GM15510 (cell line): ENCODE data around the gene USP22.

Experiments
- POLR2A ChIP-seq: IDR thresholded peaks from 3 replicates; pipeline ENCODE4 v1.6.1; 2011; ENCODE audit warnings: borderline replicate concordance; ENCODE audit not compliant: insufficient read length; ENCODE audit errors: extremely low read depth

USP22 gene

DNA sequence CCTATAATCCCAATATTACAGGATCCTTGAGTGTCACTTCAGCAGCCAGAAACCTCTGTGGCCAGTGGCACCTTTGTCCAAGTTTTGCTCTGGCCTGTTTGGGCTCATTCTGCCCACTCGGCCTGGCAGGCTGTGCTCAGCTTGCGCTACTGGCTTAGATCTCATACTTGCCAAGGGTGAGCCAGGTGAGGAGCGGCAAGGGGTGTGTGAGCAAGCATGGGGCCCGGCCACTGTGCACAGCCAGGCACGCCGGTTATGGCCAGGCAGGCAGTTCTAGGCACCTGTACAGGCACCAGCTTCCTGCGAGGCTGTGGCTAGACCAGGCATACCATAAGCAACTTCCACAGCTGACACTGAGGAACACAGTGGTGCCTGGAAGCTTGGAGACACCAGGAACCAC is 16.9 kb upstream of the USP22 start:
- TF ChIP-seq POLR2A, result no peak

DNA sequence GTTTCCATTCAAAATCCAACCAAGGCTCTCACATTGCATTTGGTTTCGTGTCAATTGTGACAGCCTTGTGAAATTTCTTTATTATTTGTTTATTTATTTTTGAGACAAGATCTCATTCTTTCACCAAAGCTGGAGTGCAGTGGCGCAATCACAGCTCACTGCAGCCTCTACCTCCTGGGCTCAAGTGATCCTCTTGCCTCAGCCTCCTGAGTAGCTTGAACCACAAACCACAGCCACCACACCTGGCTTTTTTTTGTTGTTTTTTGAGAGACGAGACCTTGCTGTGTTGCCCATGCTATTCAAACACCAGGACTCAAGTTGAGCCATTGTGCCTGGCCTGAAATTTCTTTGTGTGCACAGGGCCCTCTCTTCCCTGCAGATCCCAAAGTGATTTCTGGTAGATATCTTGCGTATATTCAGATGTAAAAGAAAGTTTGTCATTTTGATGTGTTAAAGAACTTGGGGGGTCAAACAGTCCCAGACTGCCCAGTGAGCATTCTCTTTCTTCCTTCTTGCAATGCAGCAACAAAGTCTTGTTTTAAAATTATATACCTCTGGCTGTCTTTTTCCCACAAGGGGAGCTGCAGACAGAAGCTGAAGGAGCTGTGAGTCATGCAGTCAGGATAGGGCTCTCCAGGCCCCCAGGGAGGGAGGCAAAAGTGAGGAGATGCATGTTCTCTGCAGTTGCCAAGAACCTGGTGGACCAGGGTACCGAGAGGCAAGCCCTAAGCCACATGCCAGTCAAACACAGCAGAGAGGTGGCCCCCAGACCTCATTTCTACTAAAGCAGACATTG is 15.5 kb upstream of the USP22 start:
- no peak for TF ChIP-seq POLR2A

DNA sequence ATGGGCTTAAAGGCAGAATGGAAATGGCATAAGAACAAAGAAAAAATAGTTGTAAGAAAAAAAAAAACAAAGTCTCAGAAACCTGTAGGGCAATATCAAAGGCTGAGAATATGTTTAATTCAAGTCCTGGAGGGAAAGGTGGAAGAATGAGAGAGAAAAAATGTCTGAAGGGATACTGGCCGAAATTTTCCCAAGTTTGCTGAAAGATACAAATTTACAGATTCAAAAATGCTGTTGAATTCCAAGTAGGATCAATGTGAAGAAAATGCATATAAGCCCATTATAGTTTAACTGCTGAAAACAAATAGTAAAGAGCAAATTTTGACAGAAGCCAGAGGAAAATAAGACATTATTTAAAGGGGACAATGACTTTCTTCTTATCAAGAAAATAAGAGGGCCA is 6.6 kb upstream of the USP22 start:
- no peak for TF ChIP-seq POLR2A

DNA sequence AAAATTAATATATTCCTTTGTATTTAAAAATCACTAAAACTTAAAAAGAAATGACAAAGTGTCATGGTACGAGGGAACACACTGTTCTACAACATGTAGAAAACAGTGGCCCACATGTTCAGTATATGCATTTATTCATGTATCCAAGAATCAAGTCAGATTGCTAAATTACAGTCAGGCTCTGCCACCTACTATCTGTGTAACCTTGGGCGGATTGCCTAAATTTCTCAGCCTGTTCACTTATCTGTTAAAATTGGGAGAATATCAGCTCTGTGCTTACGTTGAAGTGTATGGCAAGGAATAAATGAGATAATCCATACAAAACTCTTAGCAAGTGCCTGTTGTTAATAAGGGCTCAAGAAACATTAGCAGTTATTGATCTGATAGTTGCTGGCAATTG is 3.4 kb upstream of the USP22 start:
- TF ChIP-seq POLR2A, result no peak

DNA sequence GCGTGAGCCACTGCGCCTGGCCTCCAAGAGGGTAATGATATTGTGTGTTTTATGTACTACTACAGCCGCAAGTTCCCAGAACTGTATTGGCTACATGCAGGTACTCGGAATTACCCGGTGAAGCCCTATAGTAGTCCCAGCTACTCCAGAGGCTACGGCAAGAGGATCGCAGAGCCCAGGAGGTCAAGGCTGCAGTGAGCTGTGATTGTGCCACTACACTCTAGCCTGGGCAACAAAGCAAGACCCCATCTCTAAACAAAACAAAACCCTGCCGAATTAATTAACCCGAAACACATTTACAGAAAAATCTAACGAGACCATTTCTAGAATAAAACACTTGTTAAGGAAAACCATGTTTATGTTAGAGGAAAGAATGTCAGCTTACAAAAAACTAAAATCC is 2.2 kb upstream of the USP22 start:
- no peak for TF ChIP-seq POLR2A

DNA sequence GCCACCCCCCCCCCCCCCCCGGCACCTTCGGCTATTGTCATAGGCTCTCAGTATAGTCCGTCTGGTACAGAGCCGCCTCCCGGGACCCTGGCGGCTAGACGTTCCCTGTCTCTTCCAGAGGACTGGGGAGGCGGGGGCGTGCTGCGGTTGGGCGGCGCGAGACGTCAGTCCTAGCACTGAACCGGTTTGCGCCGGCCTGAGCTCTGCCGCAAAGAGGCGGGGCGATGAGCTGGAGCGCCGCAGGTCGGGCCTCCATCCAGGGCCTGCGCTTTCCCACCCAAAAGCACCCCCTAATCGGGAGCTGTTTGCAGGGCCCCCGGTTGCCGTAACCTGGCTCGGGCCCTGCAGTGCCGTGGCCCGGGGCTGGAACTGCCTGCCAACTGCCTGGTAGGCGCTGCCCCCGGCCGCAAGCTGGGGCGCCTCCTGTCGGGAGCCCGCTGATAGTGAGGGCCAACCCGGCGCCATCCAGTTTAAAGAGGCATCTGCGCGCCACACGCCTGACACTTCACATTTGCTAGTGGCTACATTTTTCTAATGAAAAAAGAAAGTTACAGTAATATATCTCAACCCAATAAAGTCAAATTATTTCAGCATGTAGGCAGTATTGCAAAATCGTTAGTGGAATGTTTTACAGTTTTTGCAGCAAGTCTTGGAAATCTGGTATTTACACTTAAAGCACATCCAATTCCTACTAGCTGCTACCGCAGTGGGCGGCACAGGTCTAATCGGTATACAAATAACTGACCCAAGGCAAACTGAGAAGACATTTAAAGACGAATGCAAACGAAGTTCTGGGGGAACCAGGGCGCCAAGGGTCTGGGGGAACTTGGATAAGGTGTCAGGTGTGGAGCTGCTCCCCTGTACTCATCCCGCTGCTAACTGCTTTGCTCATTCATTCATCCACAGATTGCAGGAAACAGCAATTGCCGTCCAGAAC is 753 bp upstream of the USP22 start:
- peak; percentile 89 for TF ChIP-seq POLR2A

DNA sequence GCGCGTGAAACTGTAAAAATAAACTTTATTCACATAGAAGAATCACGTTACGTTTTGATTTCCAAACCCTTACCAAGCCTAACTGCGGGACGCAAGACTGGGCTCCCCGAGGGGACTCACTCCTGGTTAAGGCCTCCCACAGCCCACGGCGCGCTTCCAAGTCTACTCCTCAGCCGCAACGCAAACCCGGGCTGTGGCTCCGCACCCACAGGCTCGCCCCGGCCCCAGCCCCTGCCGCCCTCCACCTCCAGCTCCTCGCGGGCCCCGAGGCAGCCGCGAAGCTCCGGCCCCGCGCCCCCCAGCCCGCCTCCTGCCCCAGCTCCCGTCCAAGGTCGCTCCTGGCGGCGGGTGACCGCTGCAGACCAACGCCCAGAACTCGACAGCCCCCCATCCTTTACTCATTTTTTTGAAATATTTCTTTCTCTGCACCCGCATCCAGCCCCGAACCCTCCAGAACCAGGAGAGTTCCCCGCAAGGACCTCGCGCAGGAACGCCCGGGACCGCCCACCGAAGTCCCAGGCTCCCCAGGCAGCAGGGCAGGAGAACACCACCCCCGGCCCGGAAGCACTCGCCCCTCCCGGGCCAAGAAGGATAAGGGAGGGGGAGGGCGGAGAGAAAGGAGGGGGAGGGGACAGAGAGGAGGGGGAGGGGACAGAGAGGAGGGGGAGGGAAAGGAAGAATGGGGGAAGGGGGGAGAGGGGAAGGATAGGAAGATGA is 912 bp downstream of the USP22 start:
- TF ChIP-seq POLR2A, result no peak

DNA sequence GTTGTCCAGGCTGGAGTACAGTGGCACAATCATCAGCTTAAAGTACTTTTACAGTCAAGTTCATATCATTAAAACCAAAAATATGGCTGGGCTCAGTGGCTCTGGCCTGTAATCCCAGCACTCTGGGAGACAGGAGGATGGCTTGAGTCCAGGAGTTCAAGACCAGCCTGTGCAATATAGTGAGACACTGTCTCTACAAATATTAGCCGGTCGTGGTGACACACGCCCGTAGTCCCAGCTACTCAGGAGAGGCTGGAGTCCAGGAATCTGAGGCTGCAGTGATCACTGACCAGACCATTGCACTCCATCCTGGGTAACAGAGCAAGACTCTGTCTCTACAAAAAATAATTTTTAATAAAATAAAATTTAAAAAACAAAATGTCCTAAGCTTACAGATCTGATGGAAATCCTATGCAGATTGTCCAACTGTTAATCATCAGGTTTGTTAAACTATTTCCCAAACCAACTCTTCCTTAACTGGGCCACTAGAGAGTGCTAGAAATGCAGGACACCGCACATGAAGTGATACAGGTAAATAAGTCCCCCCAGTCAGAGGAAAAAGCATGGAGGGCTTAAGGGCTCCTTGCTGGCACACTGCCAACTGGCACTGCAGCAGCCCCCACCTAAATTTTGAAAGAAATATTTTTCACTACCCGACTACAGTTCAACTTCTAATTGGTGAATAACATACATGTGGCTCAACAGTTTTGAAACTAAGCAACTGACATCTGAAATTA is 2.8 kb downstream of the USP22 start:
- no peak for TF ChIP-seq POLR2A

DNA sequence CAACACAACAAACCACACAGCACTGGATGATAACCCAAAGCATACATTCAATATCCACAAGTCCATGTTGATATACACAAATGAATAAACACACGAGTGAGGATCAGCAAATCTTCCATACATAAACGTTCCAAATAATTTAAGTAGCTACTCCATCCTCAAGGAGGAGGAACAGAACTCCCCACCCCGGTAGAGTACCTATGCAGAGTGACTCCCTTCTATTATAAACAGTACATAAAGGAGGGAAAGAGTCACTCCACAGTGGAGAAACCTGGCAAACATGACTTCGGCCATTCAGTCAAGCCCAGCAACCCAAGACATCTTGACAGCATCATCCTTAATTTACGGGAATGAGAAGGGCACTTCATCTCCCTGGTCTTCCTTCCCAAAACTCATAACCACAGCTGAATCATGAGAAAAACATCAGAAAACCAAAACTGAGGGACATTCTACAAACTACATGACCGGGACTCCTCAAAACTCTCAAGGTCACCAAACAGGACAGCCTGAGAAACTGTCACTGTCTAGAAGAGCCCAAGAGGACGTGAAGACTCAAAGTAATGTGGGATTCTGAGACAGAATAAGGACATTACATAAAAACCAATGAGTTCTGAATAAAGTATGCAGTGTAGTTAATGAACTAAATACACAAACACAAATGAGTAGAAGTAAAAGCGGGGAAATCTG is 5.6 kb downstream of the USP22 start:
- no peak for TF ChIP-seq POLR2A

DNA sequence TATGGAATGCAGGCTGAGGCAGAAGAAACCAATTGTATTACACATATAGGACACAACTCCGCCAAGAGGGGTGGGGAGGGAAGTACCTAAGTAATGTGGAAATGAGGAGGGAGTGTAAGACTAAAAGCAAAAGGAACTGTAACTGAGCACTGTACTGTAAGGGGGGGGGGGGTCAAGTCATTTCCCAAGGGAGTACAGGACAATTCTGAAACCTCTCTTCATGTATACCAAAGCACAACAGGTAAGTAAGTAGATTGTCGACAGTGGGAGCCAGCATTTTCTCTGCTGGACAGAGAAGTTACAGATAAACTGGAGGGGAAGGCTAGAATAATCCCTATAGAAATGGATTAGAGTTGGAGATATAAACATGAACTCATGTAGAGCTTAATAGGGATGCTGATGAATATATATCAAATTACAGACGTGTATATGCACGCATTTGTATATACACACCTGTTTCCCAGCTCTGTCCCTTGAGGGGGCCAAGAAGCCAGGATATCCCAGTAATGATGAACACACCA is 6.4 kb downstream of the USP22 start:
- no peak for TF ChIP-seq POLR2A

DNA sequence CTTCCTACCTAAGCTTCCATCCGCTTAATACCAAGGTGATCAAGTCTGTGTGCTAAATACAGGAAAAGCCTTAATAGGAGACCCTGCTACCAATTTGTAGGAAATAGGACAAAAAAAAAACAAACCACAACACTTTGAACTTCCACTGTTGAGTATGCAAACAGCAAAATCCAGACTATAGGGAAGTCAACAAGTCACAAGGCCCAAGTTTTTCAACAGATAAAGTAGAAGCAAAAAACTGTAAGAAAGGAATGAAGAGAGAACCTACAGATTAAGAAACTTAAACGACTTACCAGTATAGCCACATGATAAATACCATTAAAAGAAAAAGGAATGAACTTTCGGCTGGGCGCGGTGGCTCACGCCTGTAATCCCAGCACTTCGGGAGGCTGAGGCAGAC is 7.4 kb downstream of the USP22 start:
- TF ChIP-seq POLR2A, result no peak

DNA sequence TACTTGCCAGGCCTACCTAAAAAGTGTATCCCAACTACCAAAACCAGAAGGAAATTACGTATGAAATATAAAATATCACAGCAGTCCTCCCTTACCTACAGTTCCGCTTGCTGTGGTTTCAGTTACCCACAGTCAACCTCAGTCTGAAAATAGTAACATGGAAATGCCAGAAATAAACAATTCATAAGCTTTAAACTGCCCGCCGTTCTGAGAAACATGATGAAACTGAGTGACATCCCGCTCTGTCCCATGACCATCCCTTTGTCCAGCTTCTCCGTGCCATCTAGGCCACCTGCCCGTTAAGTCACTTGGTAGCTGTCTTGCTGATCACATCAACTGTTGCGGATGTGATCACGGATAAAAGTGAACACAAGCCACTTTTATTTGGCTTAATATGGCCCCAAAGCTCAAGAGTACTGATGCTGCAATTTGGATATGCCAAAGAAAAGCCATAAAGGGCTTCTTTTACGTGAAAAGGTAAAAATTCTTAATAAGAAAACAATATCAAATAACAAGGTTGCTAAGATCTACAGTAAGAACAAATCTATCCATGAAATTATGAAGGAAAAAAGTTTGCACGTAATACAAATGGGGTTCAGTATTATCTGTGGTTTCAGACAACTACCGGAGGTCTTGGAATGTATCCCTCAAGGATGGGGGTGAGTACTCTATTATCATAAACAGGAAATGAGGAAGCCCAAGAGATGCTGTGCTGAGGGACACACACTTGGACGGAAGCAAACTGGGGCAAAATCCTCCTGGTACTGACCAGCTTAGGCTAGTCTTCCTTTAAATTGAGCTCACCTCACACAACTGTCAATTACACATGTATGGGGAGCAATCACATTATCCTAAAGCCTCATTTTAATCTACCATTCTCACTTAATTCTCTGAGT is 8.2 kb downstream of the USP22 start:
- no peak for TF ChIP-seq POLR2A

DNA sequence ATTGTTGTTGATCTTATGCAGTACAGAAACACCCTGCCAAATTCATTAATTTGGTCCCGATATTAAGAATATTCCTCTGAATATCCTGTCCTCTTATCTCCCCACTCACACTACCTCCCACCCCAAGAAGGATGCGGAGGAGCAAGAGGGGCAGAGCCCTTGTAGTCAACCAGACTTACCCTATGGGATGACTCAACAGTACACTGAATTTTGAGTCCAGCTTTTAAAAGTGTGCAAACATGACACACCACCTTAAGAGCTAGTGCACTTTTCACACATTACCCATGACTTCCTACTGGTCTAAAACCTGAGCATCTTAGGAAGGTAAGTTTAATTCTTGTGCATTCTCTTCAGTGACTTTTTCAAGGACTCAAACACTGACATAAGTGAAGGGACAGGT is 9.5 kb downstream of the USP22 start:
- no peak for TF ChIP-seq POLR2A
